Thoracic aorta (tissue), 2 donors: Measurements from ENCODE around the gene CACNA2D4. TPM values are rescaled to one million over a fixed set of nuclear protein-coding genes. Genes with fewer than 3 reads are reported as not detected.

Experiments
- ATAC-seq: fragments of 150-250 bp; one replicate; pipeline ENCODE4 v1.8.0; 2017; ENCODE audit warnings: low read depth; ENCODE audit not compliant: insufficient number of reproducible peaks, low FRiP score
- DNase-seq: peaks from one replicate; pipeline ENCODE4 v3.0.0-alpha.2; 2020; ENCODE audit warnings: low spot score
- H3K27ac ChIP-seq, 2 donors: fragments of 200-600 bp; sonication (generic); 1 replicate in 1 of 2; 2 replicates in 1 of 2; pipeline ENCODE4 v1.5.1; 2016; ENCODE audit warnings: mild to moderate bottlenecking in 2 of 2, moderate library complexity in 2 of 2
- H3K27me3 ChIP-seq: fragments of 200-600 bp; sonication (generic); replicated peaks from 2 replicates; pipeline ENCODE4 v1.6.0; 2016; ENCODE audit warnings: mild to moderate bottlenecking; ENCODE audit not compliant: insufficient read depth
- H3K36me3 ChIP-seq: fragments of 200-600 bp; sonication (generic); one replicate; pipeline ENCODE4 v1.5.1; 2016
- H3K4me1 ChIP-seq, 2 donors: fragments of 200-600 bp; sonication (generic); 1 replicate in 1 of 2; 2 replicates in 1 of 2; pipeline versions ENCODE4 v1.5.1 to v1.6.0; 2016; ENCODE audit warnings: low read depth in 2 of 2, mild to moderate bottlenecking in 1 of 2; ENCODE audit not compliant: control insufficient read depth in 1 of 2
- H3K4me3 ChIP-seq: fragments of 200-600 bp; sonication (generic); 2 replicates; pipeline ENCODE4 v1.5.1; 2016; ENCODE audit warnings: mild to moderate bottlenecking
- H3K9me3 ChIP-seq: fragments of 200-600 bp; sonication (generic); 2 replicates; pipeline ENCODE4 v1.5.1; 2016
- total RNA-seq, 2 donors: library from RNA; depleted of rRNA; stranded (reverse); fragments of >200 nt; gene quantifications; one replicate each; pipeline versions ENCODE4 v1.1.0 to v1.2.3, GENCODE V29; 2016
- TF ChIP-seq, protein P1 (sequence below): fragments of 200-600 bp; sonication (generic); IDR thresholded peaks from one replicate; pipeline ENCODE4 v1.5.1; 2019; ENCODE audit warnings: antibody characterized with exemption

CACNA2D4 gene
- total RNA-seq, 2 donors from 2014 or later: 8.7 to 12.3 TPM

DNA sequence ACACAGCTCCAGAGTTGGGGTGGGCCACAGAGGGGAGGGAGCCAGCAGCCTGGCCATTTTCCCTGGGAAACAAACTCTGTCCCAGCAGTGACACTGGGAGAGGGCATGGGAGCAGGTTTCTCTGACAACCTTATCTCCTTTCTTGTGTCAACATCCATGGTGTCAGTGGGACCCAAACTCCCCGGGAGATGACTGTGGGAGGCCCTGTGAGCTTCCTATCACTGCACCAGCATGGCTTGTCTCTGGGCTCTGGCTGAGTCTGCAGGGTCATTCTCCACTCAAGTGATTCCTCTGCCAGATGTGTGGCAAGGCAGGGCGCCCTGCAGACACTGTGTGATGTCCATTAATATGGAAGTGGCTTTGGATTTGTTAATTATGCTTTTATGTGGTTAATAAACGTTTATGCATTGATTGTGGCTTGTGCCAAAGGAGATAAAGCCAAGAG is 88.0 kb downstream of the CACNA2D4 start:
- Histone ChIP-seq H3K4me3 (no peak overlapping the region), H3K36me3 (no peaks in the 10 kb centered on the region), H3K27me3 (no peaks in the 10 kb centered on the region), H3K4me1 (no peaks in the 10 kb centered on the region), H3K27ac (no peak overlapping the region), H3K9me3 (no peaks in the 10 kb centered on the region)
- no peak for DNase-seq
- TF ChIP-seq, protein P1, sequence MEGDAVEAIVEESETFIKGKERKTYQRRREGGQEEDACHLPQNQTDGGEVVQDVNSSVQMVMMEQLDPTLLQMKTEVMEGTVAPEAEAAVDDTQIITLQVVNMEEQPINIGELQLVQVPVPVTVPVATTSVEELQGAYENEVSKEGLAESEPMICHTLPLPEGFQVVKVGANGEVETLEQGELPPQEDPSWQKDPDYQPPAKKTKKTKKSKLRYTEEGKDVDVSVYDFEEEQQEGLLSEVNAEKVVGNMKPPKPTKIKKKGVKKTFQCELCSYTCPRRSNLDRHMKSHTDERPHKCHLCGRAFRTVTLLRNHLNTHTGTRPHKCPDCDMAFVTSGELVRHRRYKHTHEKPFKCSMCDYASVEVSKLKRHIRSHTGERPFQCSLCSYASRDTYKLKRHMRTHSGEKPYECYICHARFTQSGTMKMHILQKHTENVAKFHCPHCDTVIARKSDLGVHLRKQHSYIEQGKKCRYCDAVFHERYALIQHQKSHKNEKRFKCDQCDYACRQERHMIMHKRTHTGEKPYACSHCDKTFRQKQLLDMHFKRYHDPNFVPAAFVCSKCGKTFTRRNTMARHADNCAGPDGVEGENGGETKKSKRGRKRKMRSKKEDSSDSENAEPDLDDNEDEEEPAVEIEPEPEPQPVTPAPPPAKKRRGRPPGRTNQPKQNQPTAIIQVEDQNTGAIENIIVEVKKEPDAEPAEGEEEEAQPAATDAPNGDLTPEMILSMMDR: no peak
- ATAC-seq: no peak

DNA sequence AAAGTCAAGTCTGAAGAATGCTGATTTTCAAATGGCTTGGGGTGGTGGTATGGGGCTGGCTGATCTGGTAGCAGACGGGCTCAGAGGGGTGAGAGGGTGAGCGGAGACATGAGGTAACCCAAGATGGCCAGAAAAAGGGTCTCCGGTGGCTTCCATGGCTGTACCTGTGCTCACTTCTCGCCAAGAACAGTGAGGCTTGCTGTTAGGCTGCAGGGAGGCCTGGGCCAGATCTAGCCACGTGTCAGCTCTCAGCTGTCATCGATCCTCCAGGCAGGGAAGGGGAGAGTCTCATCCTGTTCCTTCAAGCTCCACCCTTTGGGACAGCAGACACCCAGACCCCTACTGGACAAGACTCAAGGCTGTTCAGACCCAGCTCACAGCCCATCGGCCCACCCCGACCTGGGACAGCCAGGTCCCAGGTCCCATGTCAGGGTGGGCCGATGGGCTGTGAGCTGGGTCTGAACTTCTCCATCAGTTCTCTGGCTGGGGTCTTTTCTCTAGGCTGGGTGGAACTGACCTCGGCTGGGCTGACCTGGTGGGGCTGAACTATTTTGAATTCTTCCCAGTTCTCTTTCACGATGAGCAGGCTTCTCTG is 89.0 kb downstream of the CACNA2D4 start:
- Histone ChIP-seq H3K4me1 (no peaks in the 10 kb centered on the region), H3K9me3 (no peaks in the 10 kb centered on the region), H3K36me3 (no peaks in the 10 kb centered on the region), H3K27me3 (no peaks in the 10 kb centered on the region), H3K4me3 (no peak overlapping the region), H3K27ac (no peak overlapping the region)
- ATAC-seq (no peak), DNase-seq (no peak)
- TF ChIP-seq, protein P1: no peak

DNA sequence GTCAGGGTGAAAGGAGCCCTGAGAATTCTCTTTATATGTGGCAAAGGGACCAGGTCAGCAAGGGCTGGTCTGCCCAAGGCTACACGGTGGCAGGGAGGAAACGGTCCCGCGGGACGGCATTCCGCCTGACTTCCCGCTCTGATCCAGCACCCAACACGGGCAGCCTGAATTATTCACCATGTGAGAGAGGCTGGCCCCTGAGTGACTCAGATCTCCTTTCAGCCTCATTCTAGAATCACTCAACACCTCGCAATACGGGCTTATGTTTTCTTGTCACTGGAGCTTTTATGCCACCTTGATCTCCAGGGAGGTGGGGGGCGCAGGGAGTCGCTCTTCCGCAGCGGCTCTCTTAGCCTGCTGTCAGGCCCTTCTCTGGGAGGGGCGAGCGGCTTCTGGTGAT is 89.6 kb downstream of the CACNA2D4 start:
- TF ChIP-seq, protein P1: no peak
- no peaks in the 10 kb centered on the region for H3K27me3 ChIP-seq
- no peak for ATAC-seq
- no peak for DNase-seq
- H3K36me3 ChIP-seq: no peaks in the 10 kb centered on the region
- no peaks in the 10 kb centered on the region for H3K4me1 ChIP-seq
- H3K4me3 ChIP-seq: no peak overlapping the region
- no peaks in the 10 kb centered on the region for H3K9me3 ChIP-seq
- H3K27ac ChIP-seq: no peak overlapping the region

DNA sequence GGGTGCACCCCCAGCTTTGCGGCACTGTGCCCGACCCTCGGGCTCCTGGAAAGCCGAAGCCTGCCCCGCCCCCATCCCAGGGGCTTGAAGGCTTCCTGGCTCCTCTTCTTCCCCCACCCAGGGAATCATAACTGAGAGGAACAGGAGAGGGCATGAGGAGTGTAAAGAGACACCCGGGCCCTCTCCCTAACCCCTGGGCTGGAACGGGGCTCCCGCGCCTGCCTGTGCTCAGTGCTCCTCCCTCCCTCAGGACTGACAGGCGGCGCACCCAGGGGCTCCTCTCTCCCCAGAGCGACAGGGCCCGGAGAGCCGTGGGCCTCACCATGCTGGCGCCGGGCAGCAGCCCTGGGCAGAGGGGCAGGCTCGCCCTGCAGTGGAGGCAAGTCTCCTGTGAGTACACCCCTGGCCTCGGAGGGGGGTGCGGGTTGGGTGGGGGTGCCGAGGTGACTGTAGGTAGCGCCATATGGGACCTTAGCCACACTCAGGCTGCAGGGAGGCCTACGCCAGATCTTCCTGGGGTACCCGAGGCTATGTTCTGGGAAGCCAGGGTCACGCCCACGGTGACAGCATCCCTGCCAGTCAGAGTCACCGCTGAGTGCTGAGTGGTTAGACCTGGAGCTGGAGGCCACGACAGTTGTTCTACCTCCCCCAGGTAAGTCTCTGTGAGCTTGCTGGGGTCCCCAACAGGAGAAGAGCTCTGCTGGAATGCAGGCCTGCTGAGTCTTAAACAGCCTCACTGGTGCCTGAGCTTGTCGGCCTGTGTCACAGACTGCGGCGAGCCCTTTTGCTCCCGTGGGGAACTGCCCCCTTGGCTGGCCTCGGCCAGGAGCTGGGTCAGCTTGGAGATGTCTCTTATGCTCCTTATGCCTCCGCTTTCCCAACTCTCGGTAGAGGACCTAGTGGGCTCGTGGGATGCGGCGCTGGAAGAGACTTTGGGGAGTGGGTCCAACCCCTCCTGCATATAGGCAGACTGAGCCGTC is 90.3 kb downstream of the CACNA2D4 start:
- no peaks in the 10 kb centered on the region for H3K9me3 ChIP-seq
- DNase-seq (no peak), ATAC-seq (no peak)
- no peaks in the 10 kb centered on the region for H3K36me3 ChIP-seq
- no peaks in the 10 kb centered on the region for H3K27me3 ChIP-seq
- TF ChIP-seq, protein P1: no peak
- H3K27ac ChIP-seq: no peak overlapping the region
- H3K4me3 ChIP-seq: no peak overlapping the region
- no peaks in the 10 kb centered on the region for H3K4me1 ChIP-seq
